Measurements from ENCODE around the gene AKR7A2.

AKR7A2 gene

DNA sequence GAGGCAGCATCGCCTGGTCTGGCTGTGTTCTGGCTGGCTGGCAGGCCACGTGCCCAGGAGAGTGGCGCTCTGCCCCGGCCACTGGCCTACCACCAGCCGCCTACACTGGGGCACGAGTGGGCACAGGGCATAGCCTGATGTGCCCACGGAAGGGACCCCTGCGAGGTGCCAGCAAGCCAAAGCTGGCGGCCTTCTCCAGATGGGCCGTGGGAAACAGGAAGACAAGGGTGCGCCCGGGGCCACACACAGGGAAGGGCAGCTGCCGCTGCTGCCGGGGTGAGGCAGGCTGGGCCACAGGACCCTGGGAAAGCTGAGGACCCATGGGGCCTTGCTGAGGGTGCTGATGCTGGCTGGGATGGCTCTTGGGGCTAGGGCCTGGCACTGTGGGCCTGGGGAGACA is 40.9 kb upstream of the AKR7A2 start:
- Histone ChIP-seq H3K4me1 (ENCODE audit: control insufficient read depth, insufficient read depth, low read length) (peaks cover 11% of the 10 kb centered on the region), H3K4me3 (ENCODE audit: low read length) (no peak overlapping the region), H3K27me3 (ENCODE audit: control insufficient read depth, insufficient read depth, low read length) (no peaks in the 10 kb centered on the region), H3K36me3 (ENCODE audit: control insufficient read depth, insufficient read depth, low read length) (peaks cover 11% of the 10 kb centered on the region), H3K9me3 (ENCODE audit: control insufficient read depth, insufficient read depth, low read length) (no peaks in the 10 kb centered on the region), H3K27ac (ENCODE audit: low read length) (no peak overlapping the region)
- WGBS (ENCODE audit: insufficient coverage, insufficient read length): no CpG with 5 or more reads among the region's 14 CpGs
- no peak for DNase-seq (ENCODE audit: low read depth, low spot score)

DNA sequence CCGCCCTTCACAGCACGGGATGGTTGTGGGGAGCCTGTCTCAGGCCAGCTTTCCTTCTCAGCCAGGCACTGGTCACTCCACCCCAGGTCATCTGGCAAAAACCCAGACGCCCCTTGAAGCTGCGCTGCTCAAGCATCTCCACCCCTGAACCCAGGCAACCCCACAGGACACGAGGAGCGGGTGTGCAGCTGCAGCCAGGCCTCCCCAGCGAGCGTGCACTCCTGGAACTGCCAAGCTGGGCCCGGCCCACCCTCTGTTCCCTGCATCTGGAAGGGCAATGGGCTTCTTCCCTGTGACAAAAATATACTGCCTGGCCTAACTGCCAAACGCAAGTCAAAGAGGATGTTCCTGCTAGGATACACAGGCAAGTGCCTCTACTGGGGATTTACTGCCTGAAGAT is 39.9 kb upstream of the AKR7A2 start:
- H3K9me3 ChIP-seq (ENCODE audit: control insufficient read depth, insufficient read depth, low read length): no peaks in the 10 kb centered on the region
- WGBS (ENCODE audit: insufficient coverage, insufficient read length): no CpG with 5 or more reads among the region's 10 CpGs
- H3K4me1 ChIP-seq (ENCODE audit: control insufficient read depth, insufficient read depth, low read length): peaks cover 11% of the 10 kb centered on the region
- no peaks in the 10 kb centered on the region for H3K27me3 ChIP-seq (ENCODE audit: control insufficient read depth, insufficient read depth, low read length)
- H3K27ac ChIP-seq (ENCODE audit: low read length): no peak overlapping the region
- peaks cover 11% of the 10 kb centered on the region for H3K36me3 ChIP-seq (ENCODE audit: control insufficient read depth, insufficient read depth, low read length)
- H3K4me3 ChIP-seq (ENCODE audit: low read length): no peak overlapping the region
- DNase-seq (ENCODE audit: low read depth, low spot score): no peak

GRCh38 chr1:19350566-19350965 is 38.6 kb upstream of the AKR7A2 start:
- Histone ChIP-seq H3K27me3 (ENCODE audit: control insufficient read depth, insufficient read depth, low read length) (no peaks in the 10 kb centered on the region), H3K9me3 (ENCODE audit: control insufficient read depth, insufficient read depth, low read length) (no peaks in the 10 kb centered on the region), H3K4me3 (ENCODE audit: low read length) (no peak overlapping the region), H3K36me3 (ENCODE audit: control insufficient read depth, insufficient read depth, low read length) (peaks cover 5% of the 10 kb centered on the region), H3K4me1 (ENCODE audit: control insufficient read depth, insufficient read depth, low read length) (peaks cover 11% of the 10 kb centered on the region), H3K27ac (ENCODE audit: low read length) (no peak overlapping the region)
- DNase-seq (ENCODE audit: low read depth, low spot score): no peak
- no CpG with 5 or more reads among the region's 5 CpGs for WGBS (ENCODE audit: insufficient coverage, insufficient read length)

- H3K4me3 ChIP-seq (ENCODE audit: low read length): no peak overlapping the region
- H3K4me1 ChIP-seq (ENCODE audit: control insufficient read depth, insufficient read depth, low read length): peaks cover 11% of the 10 kb centered on the region
- no peaks in the 10 kb centered on the region for H3K27me3 ChIP-seq (ENCODE audit: control insufficient read depth, insufficient read depth, low read length)
- H3K36me3 ChIP-seq (ENCODE audit: control insufficient read depth, insufficient read depth, low read length): peaks cover 5% of the 10 kb centered on the region
- WGBS (ENCODE audit: insufficient coverage, insufficient read length): no CpG with 5 or more reads among the region's 17 CpGs
- H3K9me3 ChIP-seq (ENCODE audit: control insufficient read depth, insufficient read depth, low read length): no peaks in the 10 kb centered on the region
- DNase-seq (ENCODE audit: low read depth, low spot score): no peak
- H3K27ac ChIP-seq (ENCODE audit: low read length): no peak overlapping the region
These were observed 38.1 kb upstream of the AKR7A2 start for GRCh38 chr1:19349999-19350398.

DNA sequence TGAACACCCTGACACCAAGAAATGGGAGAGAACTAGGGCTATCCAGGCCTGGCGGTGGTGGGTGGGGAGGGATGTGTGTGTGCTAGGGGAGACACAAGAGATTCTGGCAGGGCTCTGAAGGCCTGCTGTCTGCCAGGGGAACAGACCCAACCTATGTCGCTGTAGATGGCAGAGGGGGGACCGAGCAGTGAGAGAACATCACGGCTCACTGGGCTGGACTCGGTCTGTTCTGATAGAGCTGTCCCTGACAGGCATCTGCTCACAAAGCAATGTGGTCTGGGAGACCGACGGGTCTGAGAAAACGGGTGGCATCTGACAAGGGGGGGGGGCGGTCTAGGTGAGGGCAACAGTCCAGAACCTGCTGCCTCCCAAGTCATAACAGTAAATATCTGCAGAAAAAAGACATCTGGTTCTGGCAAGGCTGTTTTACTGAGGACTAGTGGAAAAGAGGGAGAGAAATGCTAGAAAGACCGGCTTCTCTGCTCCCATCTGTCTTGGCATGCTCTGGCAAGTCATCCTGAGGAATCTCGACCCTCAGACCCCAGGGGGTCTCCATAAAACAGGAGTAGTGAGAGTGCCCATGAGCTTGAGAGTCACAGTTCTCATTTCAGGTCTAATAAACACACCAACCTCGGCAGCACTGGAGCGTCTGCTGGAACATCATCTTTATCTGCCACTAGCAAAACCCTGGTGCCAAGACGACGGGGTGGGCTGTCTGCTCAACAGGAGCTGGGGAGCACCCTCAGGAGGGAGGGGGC is 36.7 kb upstream of the AKR7A2 start:
- no peak for DNase-seq (ENCODE audit: low read depth, low spot score)
- Histone ChIP-seq H3K4me3 (ENCODE audit: low read length) (no peak overlapping the region), H3K36me3 (ENCODE audit: control insufficient read depth, insufficient read depth, low read length) (peaks cover 6% of the 10 kb centered on the region), H3K27ac (ENCODE audit: low read length) (no peak overlapping the region), H3K27me3 (ENCODE audit: control insufficient read depth, insufficient read depth, low read length) (no peaks in the 10 kb centered on the region), H3K9me3 (ENCODE audit: control insufficient read depth, insufficient read depth, low read length) (no peaks in the 10 kb centered on the region), H3K4me1 (ENCODE audit: control insufficient read depth, insufficient read depth, low read length) (peaks cover 8% of the 10 kb centered on the region; the same call in 1 of the 2 replicates)
- no CpG with 5 or more reads among the region's 15 CpGs for WGBS (ENCODE audit: insufficient coverage, insufficient read length)

GRCh38 chr1:19347533-19348172 is 35.7 kb upstream of the AKR7A2 start:
- H3K27ac ChIP-seq (ENCODE audit: low read length): no peak overlapping the region
- peaks cover 3% of the 10 kb centered on the region; the same call in 1 of the 2 replicates for H3K4me1 ChIP-seq (ENCODE audit: control insufficient read depth, insufficient read depth, low read length)
- H3K9me3 ChIP-seq (ENCODE audit: control insufficient read depth, insufficient read depth, low read length): no peaks in the 10 kb centered on the region
- no peaks in the 10 kb centered on the region for H3K27me3 ChIP-seq (ENCODE audit: control insufficient read depth, insufficient read depth, low read length)
- H3K36me3 ChIP-seq (ENCODE audit: control insufficient read depth, insufficient read depth, low read length): peaks cover 10% of the 10 kb centered on the region
- no peak for DNase-seq (ENCODE audit: low read depth, low spot score)
- no peak overlapping the region for H3K4me3 ChIP-seq (ENCODE audit: low read length)
- WGBS (ENCODE audit: insufficient coverage, insufficient read length): no CpG with 5 or more reads among the region's 14 CpGs

DNA sequence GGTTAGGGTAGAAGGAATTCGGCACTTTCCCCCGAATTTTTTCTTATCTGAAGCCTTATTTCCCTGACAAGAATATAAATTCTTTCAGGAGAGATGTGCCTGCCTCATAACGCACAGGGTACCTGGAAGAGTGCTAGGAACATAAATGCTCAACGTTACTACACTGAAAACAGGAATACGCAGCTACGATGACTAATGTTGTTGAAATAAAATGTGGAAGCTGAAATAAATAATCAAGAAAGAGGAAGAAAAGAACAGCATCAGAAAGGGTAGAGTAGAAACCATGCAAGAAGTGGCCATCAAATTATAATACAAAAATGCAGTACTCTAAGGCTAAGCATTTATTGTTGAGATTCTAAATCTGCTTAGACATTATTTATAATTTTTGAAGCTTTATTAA is 34.1 kb upstream of the AKR7A2 start:
- Histone ChIP-seq H3K9me3 (ENCODE audit: control insufficient read depth, insufficient read depth, low read length) (no peaks in the 10 kb centered on the region), H3K4me1 (ENCODE audit: control insufficient read depth, insufficient read depth, low read length) (peaks cover 3% of the 10 kb centered on the region), H3K36me3 (ENCODE audit: control insufficient read depth, insufficient read depth, low read length) (peaks cover 9% of the 10 kb centered on the region), H3K27me3 (ENCODE audit: control insufficient read depth, insufficient read depth, low read length) (no peaks in the 10 kb centered on the region), H3K27ac (ENCODE audit: low read length) (no peak overlapping the region), H3K4me3 (ENCODE audit: low read length) (no peak overlapping the region)
- no CpG with 5 or more reads among the region's 6 CpGs for WGBS (ENCODE audit: insufficient coverage, insufficient read length)
- DNase-seq (ENCODE audit: low read depth, low spot score): no peak

- Histone ChIP-seq H3K4me1 (ENCODE audit: control insufficient read depth, insufficient read depth, low read length) (peaks cover 5% of the 10 kb centered on the region), H3K27ac (ENCODE audit: low read length) (no peak overlapping the region)
These were observed 33.4 kb upstream of the AKR7A2 start for GRCh38 chr1:19345391-19345790.

GRCh38 chr1:19344831-19345230 is 32.9 kb upstream of the AKR7A2 start:
- H3K9me3 ChIP-seq (ENCODE audit: control insufficient read depth, insufficient read depth, low read length): no peaks in the 10 kb centered on the region
- WGBS (ENCODE audit: insufficient coverage, insufficient read length): no CpG with 5 or more reads among the region's 11 CpGs
- no peaks in the 10 kb centered on the region for H3K27me3 ChIP-seq (ENCODE audit: control insufficient read depth, insufficient read depth, low read length)
- peaks cover 5% of the 10 kb centered on the region for H3K4me1 ChIP-seq (ENCODE audit: control insufficient read depth, insufficient read depth, low read length)
- DNase-seq (ENCODE audit: low read depth, low spot score): no peak
- peaks cover 9% of the 10 kb centered on the region for H3K36me3 ChIP-seq (ENCODE audit: control insufficient read depth, insufficient read depth, low read length)
- no peak overlapping the region for H3K27ac ChIP-seq (ENCODE audit: low read length)
- no peak overlapping the region for H3K4me3 ChIP-seq (ENCODE audit: low read length)

More at GRCh38 chr1:19345391-19345790, 33.4 kb upstream of the AKR7A2 start:
- no CpG with 5 or more reads among the region's 8 CpGs for WGBS (ENCODE audit: insufficient coverage, insufficient read length)
- Histone ChIP-seq H3K27me3 (ENCODE audit: control insufficient read depth, insufficient read depth, low read length) (no peaks in the 10 kb centered on the region), H3K4me3 (ENCODE audit: low read length) (no peak overlapping the region), H3K9me3 (ENCODE audit: control insufficient read depth, insufficient read depth, low read length) (no peaks in the 10 kb centered on the region), H3K36me3 (ENCODE audit: control insufficient read depth, insufficient read depth, low read length) (peaks cover 9% of the 10 kb centered on the region)
- no peak for DNase-seq (ENCODE audit: low read depth, low spot score)

- Histone ChIP-seq H3K9me3 (ENCODE audit: control insufficient read depth, insufficient read depth, low read length) (no peaks in the 10 kb centered on the region), H3K27ac (ENCODE audit: low read length) (no peak overlapping the region), H3K4me1 (ENCODE audit: control insufficient read depth, insufficient read depth, low read length) (peaks cover 5% of the 10 kb centered on the region), H3K27me3 (ENCODE audit: control insufficient read depth, insufficient read depth, low read length) (no peaks in the 10 kb centered on the region), H3K4me3 (ENCODE audit: low read length) (no peak overlapping the region), H3K36me3 (ENCODE audit: control insufficient read depth, insufficient read depth, low read length) (peaks cover 9% of the 10 kb centered on the region)
- WGBS (ENCODE audit: insufficient coverage, insufficient read length): no CpG with 5 or more reads among the region's 12 CpGs
- DNase-seq (ENCODE audit: low read depth, low spot score): no peak
These were observed 32.4 kb upstream of the AKR7A2 start for GRCh38 chr1:19344372-19344810.

All from iPS DF 6.9 (cell line).